GM12873 (cell line): ENCODE data around the gene ATP8B4.

Experiments used
- TF ChIP-seq, protein P1 (sequence below): IDR thresholded peaks from 2 replicates; pipeline ENCODE4 v1.5.1; 2012; ENCODE audit warnings: low read depth, mild to moderate bottlenecking, moderate library complexity, low read length, control low read depth; ENCODE audit not compliant: insufficient read depth; ENCODE audit errors: missing control alignments

ATP8B4 gene

DNA sequence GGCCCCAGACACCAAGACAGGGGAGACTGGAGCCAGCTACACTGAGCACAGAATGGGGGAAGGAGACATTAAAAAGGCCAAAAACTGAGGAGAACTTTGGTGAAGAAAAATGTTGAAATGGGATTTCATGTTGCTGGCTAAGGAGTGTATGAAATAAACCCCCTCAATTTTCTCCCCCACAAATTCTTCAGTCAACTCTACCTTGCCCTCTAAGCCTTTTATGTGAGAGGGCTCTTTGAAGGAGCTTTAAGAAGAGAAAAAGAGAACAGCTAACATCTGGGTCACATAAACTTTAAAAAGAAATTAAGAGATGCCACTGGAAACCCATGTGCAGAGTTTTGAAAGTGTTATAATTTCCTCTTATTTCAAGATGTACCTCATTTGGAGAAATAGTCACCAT is 88.6 kb downstream of the ATP8B4 start:
- TF ChIP-seq, protein P1, sequence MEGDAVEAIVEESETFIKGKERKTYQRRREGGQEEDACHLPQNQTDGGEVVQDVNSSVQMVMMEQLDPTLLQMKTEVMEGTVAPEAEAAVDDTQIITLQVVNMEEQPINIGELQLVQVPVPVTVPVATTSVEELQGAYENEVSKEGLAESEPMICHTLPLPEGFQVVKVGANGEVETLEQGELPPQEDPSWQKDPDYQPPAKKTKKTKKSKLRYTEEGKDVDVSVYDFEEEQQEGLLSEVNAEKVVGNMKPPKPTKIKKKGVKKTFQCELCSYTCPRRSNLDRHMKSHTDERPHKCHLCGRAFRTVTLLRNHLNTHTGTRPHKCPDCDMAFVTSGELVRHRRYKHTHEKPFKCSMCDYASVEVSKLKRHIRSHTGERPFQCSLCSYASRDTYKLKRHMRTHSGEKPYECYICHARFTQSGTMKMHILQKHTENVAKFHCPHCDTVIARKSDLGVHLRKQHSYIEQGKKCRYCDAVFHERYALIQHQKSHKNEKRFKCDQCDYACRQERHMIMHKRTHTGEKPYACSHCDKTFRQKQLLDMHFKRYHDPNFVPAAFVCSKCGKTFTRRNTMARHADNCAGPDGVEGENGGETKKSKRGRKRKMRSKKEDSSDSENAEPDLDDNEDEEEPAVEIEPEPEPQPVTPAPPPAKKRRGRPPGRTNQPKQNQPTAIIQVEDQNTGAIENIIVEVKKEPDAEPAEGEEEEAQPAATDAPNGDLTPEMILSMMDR, result no peak

DNA sequence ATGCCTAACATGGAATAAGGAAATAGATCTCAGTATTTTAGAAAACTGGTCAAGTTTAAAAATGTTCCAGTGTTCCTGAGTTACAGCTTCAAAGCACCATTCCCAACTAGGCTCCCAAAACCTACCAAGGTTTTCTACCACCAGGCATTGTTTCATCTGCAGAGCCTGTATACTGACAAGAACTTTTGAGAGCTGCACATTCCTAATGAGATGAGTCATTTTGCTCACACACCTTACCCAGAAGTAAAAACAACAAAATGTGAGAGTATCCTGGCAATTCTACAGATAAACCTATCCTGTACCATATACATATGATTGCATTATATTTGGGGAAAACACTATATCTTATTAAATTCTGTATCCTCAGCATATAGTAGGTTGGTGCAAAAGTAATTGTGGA is 90.7 kb downstream of the ATP8B4 start:
- TF ChIP-seq, protein P1, result no peak

GRCh38 chr15:50024281-50024680 is 94.8 kb downstream of the ATP8B4 start:
- TF ChIP-seq, protein P1, result no peak

DNA sequence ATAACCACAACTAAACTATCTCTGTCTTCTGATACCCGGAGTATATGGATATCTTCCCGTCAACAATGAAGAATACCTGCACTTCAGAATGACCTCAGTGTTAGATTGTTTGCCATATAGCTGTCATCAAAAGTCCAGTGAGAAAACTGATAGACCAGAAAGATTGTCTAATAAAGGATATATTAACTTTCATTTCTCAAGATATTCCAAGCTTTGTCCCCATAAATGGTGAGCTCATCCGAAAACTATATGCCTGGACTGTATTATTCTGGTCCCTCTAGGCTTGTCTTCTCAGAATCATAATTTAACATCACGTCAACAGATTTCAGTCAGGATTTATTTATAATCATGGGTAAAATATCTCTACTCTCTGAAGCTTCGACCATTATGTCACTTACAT is 100.5 kb downstream of the ATP8B4 start:
- TF ChIP-seq, protein P1, result no peak

DNA sequence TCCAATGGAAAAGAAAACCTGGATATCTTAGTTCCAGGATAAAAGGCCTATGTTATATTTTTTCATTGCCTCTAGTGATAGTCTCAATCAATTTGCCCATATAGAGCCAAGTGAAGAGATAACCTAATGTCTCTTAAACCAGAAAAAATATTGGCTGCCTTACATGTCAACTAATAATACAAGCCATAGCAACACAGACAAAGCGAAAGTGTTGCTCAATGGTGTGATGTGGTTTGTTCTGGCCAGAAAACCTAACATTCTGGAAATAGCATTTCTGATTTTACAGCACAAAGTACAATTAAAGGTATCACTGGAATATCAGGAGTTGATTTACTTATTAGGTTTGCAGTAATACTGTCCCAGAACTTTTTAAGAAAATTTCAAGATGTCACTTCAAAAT is 101.5 kb downstream of the ATP8B4 start:
- TF ChIP-seq, protein P1, result no peak

DNA sequence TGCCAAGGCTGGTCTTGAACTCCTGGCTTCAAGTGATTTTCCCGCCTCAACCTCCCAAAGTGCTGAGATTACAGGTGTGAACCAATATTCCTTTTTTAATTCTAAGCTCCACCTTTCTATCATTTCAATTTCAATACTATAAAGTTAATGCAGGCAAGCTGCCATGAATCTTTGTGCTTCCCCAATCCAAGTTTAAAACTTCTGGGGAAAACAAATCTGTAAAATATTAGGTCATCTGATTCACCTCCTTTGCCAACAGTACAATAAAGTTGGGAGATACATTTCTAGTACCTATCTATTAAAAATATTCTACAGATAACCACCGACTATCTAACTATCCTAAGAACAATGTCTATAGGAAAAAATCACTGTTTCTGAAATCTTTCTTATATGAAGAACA is 102.1 kb downstream of the ATP8B4 start:
- TF ChIP-seq, protein P1, result no peak

DNA sequence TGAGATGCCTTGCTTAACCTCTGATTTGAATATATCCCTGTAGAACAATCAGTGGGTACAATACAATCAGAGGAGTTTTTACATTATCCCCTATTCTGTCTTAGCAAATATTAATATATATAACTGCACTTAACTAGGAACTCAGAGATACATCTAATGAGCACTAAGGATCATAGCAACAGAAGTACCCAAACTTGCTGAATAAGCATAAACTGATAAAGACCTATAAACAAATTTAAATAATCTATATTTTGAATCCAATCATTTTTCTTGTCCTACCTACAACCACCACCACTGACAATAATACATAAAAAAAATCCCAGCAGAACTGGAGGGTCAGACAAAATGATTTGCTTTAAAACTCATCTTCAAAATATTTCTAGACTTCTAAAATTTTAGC is 106.2 kb downstream of the ATP8B4 start:
- TF ChIP-seq, protein P1, result no peak
